Common myeloid progenitor, CD34-positive (primary cell): ENCODE data around the gene NELL1.
A peak's percentile ranks its signal among the peaks of the same experiment; 100 is the strongest.

Source experiments
- CTCF ChIA-PET: fragments of 350-600 bp; sonication (Branson Sonifier 250); formaldehyde crosslinking; loops from one replicate; lab custom pipeline; 2021; ENCODE audit warnings: antibody characterized with exemption; lab: Charles Lee
- POLR2A ChIA-PET: fragments of 350-600 bp; sonication (Branson Sonifier 250); formaldehyde crosslinking; loops from one replicate; lab custom pipeline; 2021; ENCODE audit warnings: antibody characterized with exemption; lab: Charles Lee
- DNase-seq, 3 donors: peaks; one replicate each; pipeline versions ENCODE4 v3.0.0 to v3.0.0-alpha.2; 2013
- H3K27ac ChIP-seq, 2 experiments: 1 replicate in 1 of 2; 2 replicates in 1 of 2; pipeline ENCODE4 v1.7.0; 2013; ENCODE audit warnings: inconsistent platforms in 2 of 2, low read length in 2 of 2, mild to moderate bottlenecking in 2 of 2, low read depth in 1 of 2, moderate library complexity in 1 of 2; ENCODE audit not compliant: severe bottlenecking in 2 of 2, insufficient read depth in 1 of 2, poor library complexity in 1 of 2
- H3K27me3 ChIP-seq, 5 experiments: replicated peaks in 2 of 5; 1 replicate in 3 of 5; 2 replicates in 2 of 5; pipeline versions ENCODE4 v1.6.1 to v1.7.0; 2013; ENCODE audit warnings: low read length in 4 of 5, mild to moderate bottlenecking in 2 of 5, moderate library complexity in 2 of 5, inconsistent platforms in 1 of 5; ENCODE audit not compliant: insufficient read depth in 5 of 5, control insufficient read depth in 4 of 5
- H3K36me3 ChIP-seq, 4 experiments: 1 replicate in 2 of 4; 2 replicates in 2 of 4; pipeline versions ENCODE4 v1.6.1 to v1.7.0; 2013; ENCODE audit warnings: low read length in 3 of 4, control low read depth in 1 of 4, mild to moderate bottlenecking in 1 of 4; ENCODE audit not compliant: control insufficient read depth in 4 of 4, insufficient read depth in 4 of 4
- H3K4me1 ChIP-seq, 4 experiments: 1 replicate in 3 of 4; 2 replicates in 1 of 4; pipeline versions ENCODE4 v1.6.1 to v1.7.1; 2013; ENCODE audit warnings: low read length in 3 of 4, mild to moderate bottlenecking in 3 of 4, control low read depth in 1 of 4, inconsistent platforms in 1 of 4, moderate library complexity in 1 of 4; ENCODE audit not compliant: control insufficient read depth in 4 of 4, insufficient read depth in 4 of 4; ENCODE audit errors: control extremely low read depth in 1 of 4
- H3K4me3 ChIP-seq, 7 experiments: 1 replicate in 4 of 7; 2 replicates in 3 of 7; pipeline versions ENCODE4 v1.5.1 to v1.7.0; 2013; ENCODE audit warnings: mild to moderate bottlenecking in 7 of 7, low read length in 6 of 7, moderate library complexity in 6 of 7, inconsistent platforms in 2 of 7, low read depth in 2 of 7, control low read depth in 1 of 7; ENCODE audit not compliant: insufficient read depth in 4 of 7, control insufficient read depth in 1 of 7; ENCODE audit errors: extremely low read depth in 1 of 7
- H3K9me3 ChIP-seq, 5 experiments: 1 replicate in 4 of 5; 2 replicates in 1 of 5; pipeline versions ENCODE4 v1.6.1 to v1.7.1; 2013; ENCODE audit warnings: low read length in 4 of 5, mild to moderate bottlenecking in 2 of 5, inconsistent platforms in 1 of 5, low read depth in 1 of 5, moderate library complexity in 1 of 5; ENCODE audit not compliant: control insufficient read depth in 4 of 5, insufficient read depth in 2 of 5; ENCODE audit errors: control extremely low read depth in 1 of 5
- WGBS: methylation state at CpG from one replicate; pipeline ENCODE4 v1.1.5; 2013; ENCODE audit not compliant: insufficient coverage; 5-methylcytosine and 5-hydroxymethylcytosine counted together

Gene NELL1

GRCh38 chr11:21543901-21544300 lies 874.5 kb downstream of the NELL1 start:
- H3K36me3 ChIP-seq = no peaks in the 10 kb centered on the region
- CTCF ChIA-PET = interaction anchor here (1.0 kb wide), 1 partner anchor 14 kb away, joined by 3 read pairs; no protein-coding TSS in a partner anchor
- POLR2A ChIA-PET = no interaction called here
- DNase-seq = no peak
- no peak overlapping the region for H3K27ac ChIP-seq
- H3K4me1 ChIP-seq = no peaks in the 10 kb centered on the region
- H3K27me3 ChIP-seq = no peaks in the 10 kb centered on the region
- H3K4me3 ChIP-seq = no peak overlapping the region
- no peaks in the 10 kb centered on the region for H3K9me3 ChIP-seq

- no peak overlapping the region for H3K27ac ChIP-seq
- no peaks in the 10 kb centered on the region for H3K9me3 ChIP-seq
- ChIA-PET POLR2A (no interaction called here), CTCF (interaction anchor here (1.0 to 1.7 kb wide), 2 partner anchors 10 to 19 kb away, joined by 3 read pairs; no protein-coding TSS in a partner anchor)
- no peak overlapping the region for H3K4me3 ChIP-seq
- 100% methylated on average over 1 of the region's 1 CpG for WGBS
- H3K36me3 ChIP-seq = no peaks in the 10 kb centered on the region
- DNase-seq = no peak
- no peaks in the 10 kb centered on the region for H3K27me3 ChIP-seq
- no peaks in the 10 kb centered on the region for H3K4me1 ChIP-seq
These were observed 876.3 kb downstream of the NELL1 start for GRCh38 chr11:21545699-21546098.

GRCh38 chr11:21546703-21547102 lies 877.3 kb downstream of the NELL1 start:
- no peak overlapping the region for H3K4me3 ChIP-seq
- DNase-seq = no peak
- no peaks in the 10 kb centered on the region for H3K9me3 ChIP-seq
- no peak overlapping the region for H3K27ac ChIP-seq
- no peaks in the 10 kb centered on the region for H3K27me3 ChIP-seq
- CTCF ChIA-PET = no interaction called here
- H3K4me1 ChIP-seq = no peaks in the 10 kb centered on the region
- WGBS = no CpG with 5 or more reads among the region's 1 CpG
- POLR2A ChIA-PET = no interaction called here
- H3K36me3 ChIP-seq = no peaks in the 10 kb centered on the region

- no CpG with 5 or more reads among the region's 1 CpG for WGBS
- Histone ChIP-seq H3K27ac (no peak overlapping the region), H3K4me3 (no peak overlapping the region), H3K36me3 (no peaks in the 10 kb centered on the region), H3K9me3 (no peaks in the 10 kb centered on the region), H3K4me1 (peaks cover 0 to 7% (median 0%) of the 10 kb centered on the region in 4 experiments), H3K27me3 (no peaks in the 10 kb centered on the region)
- POLR2A ChIA-PET = no interaction called here
- CTCF ChIA-PET = no interaction called here
- peak in 2 of 3 donors; percentile 9 to 17 for DNase-seq
These were observed 883.5 kb downstream of the NELL1 start for GRCh38 chr11:21552911-21553310.

GRCh38 chr11:21553795-21554194 lies 884.4 kb downstream of the NELL1 start:
- no CpG with 5 or more reads among the region's 1 CpG for WGBS
- Histone ChIP-seq H3K36me3 (no peaks in the 10 kb centered on the region), H3K4me1 (peaks cover 0 to 7% (median 0%) of the 10 kb centered on the region in 4 experiments), H3K9me3 (no peaks in the 10 kb centered on the region), H3K4me3 (no peak overlapping the region), H3K27me3 (no peaks in the 10 kb centered on the region), H3K27ac (no peak overlapping the region)
- CTCF ChIA-PET = no interaction called here
- POLR2A ChIA-PET = no interaction called here
- DNase-seq = no peak

- WGBS = 100% methylated on average over 2 of the region's 3 CpGs
These were observed 884.9 kb downstream of the NELL1 start for GRCh38 chr11:21554284-21554683.

GRCh38 chr11:21556926-21557325 lies 887.5 kb downstream of the NELL1 start:
- Histone ChIP-seq H3K4me3 (no peak overlapping the region), H3K27me3 (no peaks in the 10 kb centered on the region), H3K9me3 (no peaks in the 10 kb centered on the region), H3K36me3 (no peaks in the 10 kb centered on the region), H3K4me1 (peaks cover 0 to 7% (median 0%) of the 10 kb centered on the region in 4 experiments), H3K27ac (no peak overlapping the region)
- 100% methylated on average over 1 of the region's 3 CpGs for WGBS
- ChIA-PET CTCF (no interaction called here), POLR2A (no interaction called here)
- DNase-seq = no peak

More at GRCh38 chr11:21554284-21554683, 884.9 kb downstream of the NELL1 start:
- no peaks in the 10 kb centered on the region for H3K36me3 ChIP-seq
- ChIA-PET CTCF (no interaction called here), POLR2A (no interaction called here)
- no peaks in the 10 kb centered on the region for H3K27me3 ChIP-seq
- no peaks in the 10 kb centered on the region for H3K9me3 ChIP-seq
- DNase-seq = no peak
- H3K4me1 ChIP-seq = peaks cover 0 to 7% (median 0%) of the 10 kb centered on the region in 4 experiments
- H3K4me3 ChIP-seq = no peak overlapping the region
- H3K27ac ChIP-seq = no peak overlapping the region
